ENCODE measurements around the gene CRACR2A. TPM values are rescaled to one million over a fixed set of nuclear protein-coding genes. Genes with fewer than 3 reads are reported as not detected.

Gene CRACR2A
- total and polyA plus RNA-seq, 2 of the 8 experiments (the other 6 are each of a cell fraction or from before 2014, with no cell fraction given), result 0.85 to 3.2 TPM

DNA sequence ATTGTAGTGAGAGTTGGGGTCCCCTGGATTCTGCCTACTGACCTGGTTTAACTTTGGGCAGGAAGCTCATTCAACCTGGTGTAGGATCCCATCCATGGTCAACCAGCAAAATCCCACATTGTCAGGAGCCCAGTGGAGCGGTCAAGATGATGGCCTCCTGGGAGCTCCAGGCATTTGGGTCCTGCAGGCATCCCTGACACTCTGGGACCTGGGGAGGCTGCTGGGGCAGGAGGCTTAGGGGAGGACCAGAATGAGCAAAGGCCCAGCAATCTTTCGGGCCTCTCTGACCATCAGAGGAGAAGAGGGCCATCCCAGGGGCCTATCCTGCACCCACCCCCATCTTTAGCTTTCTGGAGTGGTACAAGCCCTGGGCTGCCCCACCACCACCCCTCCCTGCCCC is 157.9 kb downstream of the CRACR2A start:
- Histone ChIP-seq H2BK20ac (ENCODE audit: low read length) (no peak overlapping the region), H2AK5ac (ENCODE audit: low read depth, low read length) (no peak overlapping the region), H2AFZ (ENCODE audit: low read length) (no peak overlapping the region), H2BK15ac (ENCODE audit: low read length) (no peak overlapping the region), H4K91ac (replicated peaks; ENCODE audit: insufficient read length, low read length) (no peak overlapping the region), H3K79me2 (ENCODE audit: control insufficient read depth in 1 of 2, insufficient read depth in 2 of 2, low read length in 2 of 2) (no peaks in the 10 kb centered on the region), H3K79me1 (ENCODE audit: low read depth, low read length) (no peaks in the 10 kb centered on the region), H3K4me2 (ENCODE audit: insufficient read depth in 1 of 2, low read depth in 2 of 2, low read length in 2 of 2) (no peak overlapping the region), H4K20me1 (replicated peaks in 1 of 2; ENCODE audit: control insufficient read depth in 1 of 2, insufficient read depth in 2 of 2, low read length in 2 of 2) (no peaks in the 10 kb centered on the region), H3K14ac (ENCODE audit: insufficient read length) (no peak overlapping the region), H2BK120ac (replicated peaks; ENCODE audit: low read depth, low read length) (no peak overlapping the region), H3K56ac (replicated peaks; ENCODE audit: insufficient read length, low read depth, low read length) (no peak overlapping the region), H3K4me3 (ENCODE audit: extremely low read depth in 1 of 4, insufficient read depth in 2 of 4, low read depth in 3 of 4, low read length in 4 of 4) (no peak overlapping the region), H3K36me3 (ENCODE audit: control insufficient read depth in 2 of 4, insufficient read depth in 4 of 4, low read length in 3 of 4) (no peaks in the 10 kb centered on the region), H3K4ac (replicated peaks; ENCODE audit: insufficient read length, low read depth, low read length) (no peak overlapping the region), H3K18ac (ENCODE audit: extremely low read depth, low read length) (no peak overlapping the region), H3K27me3 (replicated peaks in 1 of 4; ENCODE audit: control insufficient read depth in 3 of 4, extremely low read depth in 1 of 4, insufficient read depth in 3 of 4, low read length in 3 of 4) (no peaks in the 10 kb centered on the region), H4K5ac (ENCODE audit: insufficient read length, low read depth, low read length) (no peak overlapping the region), H4K8ac (ENCODE audit: extremely low read depth, insufficient read depth, low read length) (no peak overlapping the region), H3K9ac (replicated peaks in 1 of 4; ENCODE audit: extremely low read depth in 1 of 4, low read depth in 3 of 4, low read length in 3 of 4) (no peak overlapping the region), H3K23ac (ENCODE audit: insufficient read length) (no peak overlapping the region), H3K9me3 (ENCODE audit: insufficient read depth in 2 of 2, low read depth in 1 of 2, low read length in 1 of 2) (no peaks in the 10 kb centered on the region), H2BK5ac (ENCODE audit: low read depth, low read length) (no peak overlapping the region), H3K4me1 (replicated peaks in 1 of 4; ENCODE audit: control insufficient read depth in 3 of 4, insufficient read depth in 4 of 4, low read length in 3 of 4) (peaks cover 0 to 5% (median 2%) of the 10 kb centered on the region in 4 experiments; a peak in 3 of 7 replicates), H3K23me2 (ENCODE audit: low read depth, low read length) (no peaks in the 10 kb centered on the region), H3K27ac (ENCODE audit: low read depth, low read length) (no peak overlapping the region), H2BK12ac (ENCODE audit: low read depth, low read length) (no peak overlapping the region)
- 88% methylated on average over 1 of the region's 2 CpGs; no CpG with 5 or more reads in 1 of the 2 experiments for WGBS, 2 experiments (ENCODE audit: extremely low coverage in 1 of 2, insufficient coverage in 1 of 2, insufficient read length in 1 of 2, insufficient replicate concordance in 2 of 2, low coverage in 1 of 2, low lambda C conversion rate in 2 of 2, missing lambda C conversion rate in 1 of 2)
- CTCF ChIA-PET (ENCODE audit: partially characterized antibody), result interaction anchor here (0.6 to 1.0 kb wide), 2 partner anchors 41 to 294 kb away, joined by 3 read pairs; no protein-coding TSS in a partner anchor
- POLR2A ChIA-PET (ENCODE audit: partially characterized antibody), result no interaction called here
- FAIRE-seq, result no peak
- no peak for DNase-seq (ENCODE audit: low read depth in 1 of 2, low spot score in 2 of 2)
- TF ChIP-seq CBX5 (IDR thresholded peaks at IDR 0.05; ENCODE audit: low read depth, low read length) (no peak), CREB1 (IDR thresholded peaks at IDR 0.05) (no peak), RNF2 (IDR thresholded peaks at IDR 0.05; ENCODE audit: borderline replicate concordance, low read depth, low read length, missing control alignments, poor library complexity, severe bottlenecking) (no peak), SAP30 (IDR thresholded peaks at IDR 0.05; ENCODE audit: insufficient read depth, insufficient replicate concordance, low read length) (no peak), POLR2AphosphoS5 (IDR thresholded peaks at IDR 0.05; ENCODE audit: low read depth, low read length) (no peak), SRF (IDR thresholded peaks at IDR 0.05; ENCODE audit: low read depth, low read length) (no peak), TAF1 (IDR thresholded peaks at IDR 0.05; ENCODE audit: low read depth, low read length) (no peak), ATF3 (IDR thresholded peaks at IDR 0.05; ENCODE audit: insufficient read depth, low read depth, low read length) (no peak), BCL11A (IDR thresholded peaks at IDR 0.05; ENCODE audit: low read depth in 2 of 2, low read length in 2 of 2) (no peak), MAX (IDR thresholded peaks at IDR 0.05) (no peak), TBP (IDR thresholded peaks at IDR 0.05; ENCODE audit: low read depth, low read length) (no peak)
